ENCODE results near the gene CIB4.

- TF ChIP-seq BHLHE40 (IDR thresholded peaks at IDR 0.05; ENCODE audit: low read depth, low read length) = no peak
- TF ChIP-seq, protein P1, sequence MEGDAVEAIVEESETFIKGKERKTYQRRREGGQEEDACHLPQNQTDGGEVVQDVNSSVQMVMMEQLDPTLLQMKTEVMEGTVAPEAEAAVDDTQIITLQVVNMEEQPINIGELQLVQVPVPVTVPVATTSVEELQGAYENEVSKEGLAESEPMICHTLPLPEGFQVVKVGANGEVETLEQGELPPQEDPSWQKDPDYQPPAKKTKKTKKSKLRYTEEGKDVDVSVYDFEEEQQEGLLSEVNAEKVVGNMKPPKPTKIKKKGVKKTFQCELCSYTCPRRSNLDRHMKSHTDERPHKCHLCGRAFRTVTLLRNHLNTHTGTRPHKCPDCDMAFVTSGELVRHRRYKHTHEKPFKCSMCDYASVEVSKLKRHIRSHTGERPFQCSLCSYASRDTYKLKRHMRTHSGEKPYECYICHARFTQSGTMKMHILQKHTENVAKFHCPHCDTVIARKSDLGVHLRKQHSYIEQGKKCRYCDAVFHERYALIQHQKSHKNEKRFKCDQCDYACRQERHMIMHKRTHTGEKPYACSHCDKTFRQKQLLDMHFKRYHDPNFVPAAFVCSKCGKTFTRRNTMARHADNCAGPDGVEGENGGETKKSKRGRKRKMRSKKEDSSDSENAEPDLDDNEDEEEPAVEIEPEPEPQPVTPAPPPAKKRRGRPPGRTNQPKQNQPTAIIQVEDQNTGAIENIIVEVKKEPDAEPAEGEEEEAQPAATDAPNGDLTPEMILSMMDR (conservative IDR thresholded peaks at IDR 0.05; ENCODE audit: low read depth, low read length) = no peak
Observed at GRCh38 chr2:26598336-26598995, 42.7 kb downstream of the CIB4 start.

Data from IMR-90 (cell line).